ENCODE measurements around the gene HAUS3. TPM values are rescaled to one million over a fixed set of nuclear protein-coding genes. Genes with fewer than 3 reads are reported as not detected.

Gene HAUS3
- total RNA-seq, 1 experiment from 2014 or later, result 18.0 TPM

- no peak overlapping the region for H2BK15ac ChIP-seq (ENCODE audit: low read depth, low read length)
- H3K27ac ChIP-seq (ENCODE audit: insufficient read length, low read depth, low read length), result no peak overlapping the region
- H2BK12ac ChIP-seq (ENCODE audit: insufficient read length, low read depth, low read length), result no peak overlapping the region
- H3K79me1 ChIP-seq (ENCODE audit: insufficient read depth, low read depth, low read length, poor library complexity, severe bottlenecking), result no peaks in the 10 kb centered on the region
- no peaks in the 10 kb centered on the region for H4K20me1 ChIP-seq (ENCODE audit: control insufficient read depth, insufficient read depth, insufficient read length)
- no peak overlapping the region for H2AK5ac ChIP-seq (ENCODE audit: insufficient read length, low read length)
- H3K9me3 ChIP-seq (ENCODE audit: control insufficient read depth, low read depth, low read length), result no peaks in the 10 kb centered on the region
- H3K23ac ChIP-seq (ENCODE audit: insufficient read length, low read depth, low read length), result no peak overlapping the region
- H3K79me2 ChIP-seq (ENCODE audit: insufficient read depth, low read length), result no peaks in the 10 kb centered on the region
- H3K23me2 ChIP-seq (ENCODE audit: insufficient read length, low read depth, low read length, poor library complexity, severe bottlenecking), result no peaks in the 10 kb centered on the region
- H3K27me3 Mint-ChIP-seq (ENCODE audit: low read depth), result no peaks in the 10 kb centered on the region; the same call in 1 of the 2 replicates
- no peak overlapping the region for H2BK120ac ChIP-seq (ENCODE audit: low read depth, low read length, poor library complexity, severe bottlenecking)
- no peak overlapping the region for H4K5ac ChIP-seq (ENCODE audit: insufficient read length, low read depth, low read length)
- H3K4me3 Mint-ChIP-seq, result no peak overlapping the region
- TF ChIP-seq, protein P1, sequence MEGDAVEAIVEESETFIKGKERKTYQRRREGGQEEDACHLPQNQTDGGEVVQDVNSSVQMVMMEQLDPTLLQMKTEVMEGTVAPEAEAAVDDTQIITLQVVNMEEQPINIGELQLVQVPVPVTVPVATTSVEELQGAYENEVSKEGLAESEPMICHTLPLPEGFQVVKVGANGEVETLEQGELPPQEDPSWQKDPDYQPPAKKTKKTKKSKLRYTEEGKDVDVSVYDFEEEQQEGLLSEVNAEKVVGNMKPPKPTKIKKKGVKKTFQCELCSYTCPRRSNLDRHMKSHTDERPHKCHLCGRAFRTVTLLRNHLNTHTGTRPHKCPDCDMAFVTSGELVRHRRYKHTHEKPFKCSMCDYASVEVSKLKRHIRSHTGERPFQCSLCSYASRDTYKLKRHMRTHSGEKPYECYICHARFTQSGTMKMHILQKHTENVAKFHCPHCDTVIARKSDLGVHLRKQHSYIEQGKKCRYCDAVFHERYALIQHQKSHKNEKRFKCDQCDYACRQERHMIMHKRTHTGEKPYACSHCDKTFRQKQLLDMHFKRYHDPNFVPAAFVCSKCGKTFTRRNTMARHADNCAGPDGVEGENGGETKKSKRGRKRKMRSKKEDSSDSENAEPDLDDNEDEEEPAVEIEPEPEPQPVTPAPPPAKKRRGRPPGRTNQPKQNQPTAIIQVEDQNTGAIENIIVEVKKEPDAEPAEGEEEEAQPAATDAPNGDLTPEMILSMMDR (conservative IDR thresholded peaks at IDR 0.05), result no peak
- no peak overlapping the region for H3K9ac ChIP-seq (ENCODE audit: extremely low read depth, insufficient read length, low read length)
- no peak for DNase-seq
- H3K4me1 Mint-ChIP-seq, result no peaks in the 10 kb centered on the region
- no peak overlapping the region for H3K18ac ChIP-seq (ENCODE audit: insufficient read length, low read depth, low read length)
- no peak overlapping the region for H2BK20ac ChIP-seq (ENCODE audit: low read depth, low read length, poor library complexity, severe bottlenecking)
- no peaks in the 10 kb centered on the region for H3K4me1 ChIP-seq (ENCODE audit: insufficient read depth, low read length)
- H3K4ac ChIP-seq (ENCODE audit: low read depth, low read length), result no peak overlapping the region
- H3K4me2 ChIP-seq (ENCODE audit: insufficient read depth, insufficient read length, low read length), result no peak overlapping the region
- H3K27me3 ChIP-seq (ENCODE audit: insufficient read depth, low read length), result no peaks in the 10 kb centered on the region
- H3K9me3 Mint-ChIP-seq, result peaks cover 8 to 11% of the 10 kb centered on the region in 2 experiments
- H2AFZ ChIP-seq (ENCODE audit: low read length), result no peak overlapping the region
- no peak overlapping the region for H4K8ac ChIP-seq (replicated peaks; ENCODE audit: insufficient read length, low read depth, low read length)
- no peak overlapping the region for H3K14ac ChIP-seq (ENCODE audit: insufficient read depth, low read length)
- no peak overlapping the region for H3K27ac Mint-ChIP-seq
- no peak overlapping the region for H4K91ac ChIP-seq (ENCODE audit: insufficient read length, low read depth, low read length)
- peaks cover 2 to 8% (median 3%) of the 10 kb centered on the region in 3 experiments for H3K36me3 Mint-ChIP-seq (ENCODE audit: insufficient read depth in 1 of 3, low read depth in 3 of 3)
- no peak overlapping the region for H2BK5ac ChIP-seq (ENCODE audit: insufficient read length, low read length)
- H3K56ac ChIP-seq (ENCODE audit: insufficient read length, low read depth, low read length), result no peak overlapping the region
- no peak overlapping the region for H3T11ph ChIP-seq (ENCODE audit: low read length)
These were observed 55.1 kb downstream of the HAUS3 start for GRCh38 chr4:2186865-2187172.
